HepG2 (cell line): Measurements from ENCODE around the gene GNA12. TPM values are rescaled to one million over a fixed set of nuclear protein-coding genes. Genes with fewer than 3 reads are reported as not detected.
A peak's percentile ranks its signal among the peaks of the same experiment; 100 is the strongest.

Experiments
- ADNP ChIP-seq: sonication (generic); formaldehyde crosslinking; IDR thresholded peaks from 2 replicates; pipeline ENCODE4 v1.4.0; 2020; ENCODE audit warnings: missing genetic modification reagents
- FOXC1 ChIP-seq: sonication (generic); formaldehyde crosslinking; IDR thresholded peaks from 2 replicates; pipeline ENCODE4 v1.8.0; 2022; ENCODE audit warnings: mild to moderate bottlenecking, missing genetic modification reagents, borderline replicate concordance
- HIC2 ChIP-seq: sonication (generic); formaldehyde crosslinking; IDR thresholded peaks from 2 replicates; pipeline ENCODE4 v1.9.0; 2022; ENCODE audit warnings: low read depth, missing genetic modification reagents
- MYNN ChIP-seq: sonication (generic); formaldehyde crosslinking; IDR thresholded peaks from 2 replicates; pipeline ENCODE4 v1.4.0; 2020; ENCODE audit warnings: mild to moderate bottlenecking, low read depth, missing genetic modification reagents
- NR2C2 ChIP-seq: sonication (generic); formaldehyde crosslinking; IDR thresholded peaks from 2 replicates; pipeline ENCODE4 v1.4.0; 2020; ENCODE audit warnings: missing genetic modification reagents, mild to moderate bottlenecking, moderate library complexity, borderline replicate concordance
- PLRG1 ChIP-seq: fragments of 450-650 bp; conservative IDR thresholded peaks from 2 replicates; pipeline ENCODE4 v1.6.1; 2016
- SMAD9 ChIP-seq: sonication (generic); formaldehyde crosslinking; IDR thresholded peaks from 2 replicates; pipeline ENCODE4 v1.5.1; 2020; ENCODE audit warnings: mild to moderate bottlenecking, missing genetic modification reagents
- SP5 ChIP-seq: IDR thresholded peaks from 2 replicates; pipeline ENCODE4 v1.6.1; 2016; ENCODE audit warnings: low read depth, borderline replicate concordance
- TP53 ChIP-seq: sonication (generic); formaldehyde crosslinking; conservative IDR thresholded peaks from 2 replicates; pipeline ENCODE4 v1.4.0; 2020; ENCODE audit warnings: missing genetic modification reagents
- ZBTB10 ChIP-seq: sonication (generic); formaldehyde crosslinking; IDR thresholded peaks from 2 replicates; pipeline ENCODE4 v1.4.0; 2020; ENCODE audit warnings: missing genetic modification reagents, borderline replicate concordance
- ZNF121 ChIP-seq: sonication (generic); formaldehyde crosslinking; IDR thresholded peaks from 2 replicates; pipeline ENCODE4 v1.5.0; 2020; ENCODE audit warnings: mild to moderate bottlenecking, missing genetic modification reagents
- ZNF263 ChIP-seq: sonication (generic); formaldehyde crosslinking; IDR thresholded peaks from 2 replicates; pipeline ENCODE4 v1.4.0; 2020; ENCODE audit warnings: missing genetic modification reagents
- ZNF318 ChIP-seq: sonication (generic); formaldehyde crosslinking; IDR thresholded peaks from 2 replicates; pipeline ENCODE4 v1.4.0; 2020; ENCODE audit warnings: mild to moderate bottlenecking, missing genetic modification reagents
- polyA plus RNA-seq, 8 experiments: library from polyadenylated mRNA; depleted of rRNA in 3 of 8; stranded (reverse) in 7 of 8; unstranded in 1 of 8; fragments of >200 nt; fragmentation: Illumina TruSeq in 4 of 8; extraction: Trizol in 4 of 8; gene quantifications; 2 replicates each; pipeline versions ENCODE4 v1.2.1 to v1.2.3, GENCODE V29; 2011 to 2016; ENCODE audit warnings: low read depth in 4 of 8, missing spikeins in 1 of 8, mixed read lengths in 1 of 8; ENCODE audit not compliant: insufficient read depth in 1 of 8
- total RNA-seq, 5 experiments: library from RNA; depleted of rRNA; stranded (reverse); fragments of >200 nt; fragmentation: Illumina TruSeq; extraction: Trizol; gene quantifications; 2 replicates each; pipeline ENCODE4 v1.2.3, GENCODE V29; 2016; ENCODE audit warnings: low read depth in 1 of 5

GNA12 gene
- total and polyA plus RNA-seq, 2 of the 13 experiments (the other 11 are each of a cell fraction or from before 2014, with no cell fraction given): 16.2 to 50.9 TPM

GRCh38 chr7:2863461-2864066 lies 19.5 kb upstream of the GNA12 start (continued):
- TF ChIP-seq ZNF318 (CRISPR knock-in tag) (peak; percentile 84; the same call in 1 of the 2 replicates), PLRG1 (no peak), ADNP (no peak), ZBTB10 (CRISPR knock-in tag) (peak; percentile 31; the same call in 1 of the 2 replicates), SMAD9 (CRISPR knock-in tag) (no peak; the same call in 1 of the 2 replicates), TP53 (CRISPR knock-in tag) (no peak), FOXC1 (CRISPR knock-in tag) (peak; percentile 18; the same call in 1 of the 2 replicates), MYNN (CRISPR knock-in tag) (no peak), ZNF121 (no peak), HIC2 (CRISPR knock-in tag) (peak; percentile 61; the same call in 1 of the 2 replicates), ZNF263 (CRISPR knock-in tag) (peak; percentile 67), SP5 (CRISPR knock-in tag) (peak; percentile 59; the same call in 1 of the 2 replicates), NR2C2 (peak; percentile 99)
